H9 (cell line): Measurements from ENCODE around the gene ETV4. TPM values are rescaled to one million over a fixed set of nuclear protein-coding genes. Genes with fewer than 3 reads are reported as not detected.

Experiments
- DNase-seq: peaks from one replicate; pipeline ENCODE4 v3.0.0-alpha.2; 2017
- H2AFZ ChIP-seq: one replicate; pipeline ENCODE4 v1.6.1; 2013; ENCODE audit warnings: mild to moderate bottlenecking, low read length, control low read depth, moderate library complexity
- H2AK5ac ChIP-seq: 2 replicates; pipeline ENCODE4 v1.6.1; 2013; ENCODE audit warnings: low read length, control low read depth, mixed read lengths; ENCODE audit not compliant: insufficient read length
- H2BK120ac ChIP-seq: one replicate; pipeline ENCODE4 v1.6.1; 2013; ENCODE audit warnings: low read depth, mild to moderate bottlenecking, low read length, control low read depth, inconsistent platforms; ENCODE audit not compliant: poor library complexity, severe bottlenecking
- H2BK12ac ChIP-seq: 2 replicates; pipeline ENCODE4 v1.6.1; 2013; ENCODE audit warnings: low read length, control low read depth, mixed read lengths, low read depth; ENCODE audit not compliant: insufficient read length
- H2BK15ac ChIP-seq: 2 replicates; pipeline ENCODE4 v1.6.1; 2013; ENCODE audit warnings: low read depth, low read length, control low read depth
- H2BK20ac ChIP-seq: one replicate; pipeline ENCODE4 v1.6.1; 2013; ENCODE audit warnings: low read depth, mild to moderate bottlenecking, low read length, control low read depth, inconsistent platforms; ENCODE audit not compliant: poor library complexity, severe bottlenecking
- H2BK5ac ChIP-seq: 2 replicates; pipeline ENCODE4 v1.6.1; 2013; ENCODE audit warnings: low read length, control low read depth, mixed read lengths; ENCODE audit not compliant: insufficient read length
- H3K14ac ChIP-seq: 2 replicates; pipeline ENCODE4 v1.6.1; 2013; ENCODE audit warnings: low read length, control low read depth; ENCODE audit not compliant: insufficient read depth
- H3K18ac ChIP-seq: 2 replicates; pipeline ENCODE4 v1.6.1; 2013; ENCODE audit warnings: low read depth, mild to moderate bottlenecking, mixed read lengths, low read length, control low read depth; ENCODE audit not compliant: insufficient read length
- H3K23ac ChIP-seq: 2 replicates; pipeline ENCODE4 v1.6.1; 2013; ENCODE audit warnings: low read length, control low read depth, mixed read lengths, low read depth; ENCODE audit not compliant: insufficient read length
- H3K23me2 ChIP-seq: 2 replicates; pipeline ENCODE4 v1.6.1; 2013; ENCODE audit warnings: low read depth, mild to moderate bottlenecking, mixed read lengths, low read length, control low read depth; ENCODE audit not compliant: insufficient read length, poor library complexity, severe bottlenecking
- H3K27ac ChIP-seq: 2 replicates; pipeline ENCODE4 v1.5.1; 2013; ENCODE audit warnings: low read length, control low read depth, mixed read lengths, low read depth; ENCODE audit not compliant: insufficient read length
- H3K27me3 ChIP-seq: 2 replicates; pipeline ENCODE4 v1.6.1; 2013; ENCODE audit warnings: low read length, control low read depth, inconsistent platforms; ENCODE audit not compliant: insufficient read depth
- H3K4ac ChIP-seq: 2 replicates; pipeline ENCODE4 v1.6.1; 2013; ENCODE audit warnings: low read depth, mild to moderate bottlenecking, control low read depth, inconsistent platforms, low read length, moderate library complexity
- H3K4me1 ChIP-seq: 2 replicates; pipeline ENCODE4 v1.6.1; 2013; ENCODE audit warnings: low read length, control low read depth, inconsistent platforms; ENCODE audit not compliant: insufficient read depth
- H3K4me2 ChIP-seq: 2 replicates; pipeline ENCODE4 v1.6.1; 2013; ENCODE audit warnings: low read length, control low read depth, mixed read lengths; ENCODE audit not compliant: insufficient read length, insufficient read depth
- H3K56ac ChIP-seq: 2 replicates; pipeline ENCODE4 v1.6.1; 2013; ENCODE audit warnings: low read depth, mild to moderate bottlenecking, mixed read lengths, low read length, control low read depth; ENCODE audit not compliant: insufficient read length
- H3K79me1 ChIP-seq: 2 replicates; pipeline ENCODE4 v1.6.1; 2013; ENCODE audit warnings: low read depth, mild to moderate bottlenecking, moderate library complexity, low read length, control low read depth, inconsistent platforms; ENCODE audit not compliant: insufficient read depth, poor library complexity, severe bottlenecking
- H3K79me2 ChIP-seq: 2 replicates; pipeline ENCODE4 v1.6.1; 2013; ENCODE audit warnings: low read length, control low read depth, inconsistent platforms; ENCODE audit not compliant: insufficient read depth
- H3K9ac ChIP-seq: 2 replicates; pipeline ENCODE4 v1.6.1; 2013; ENCODE audit warnings: low read length, control low read depth, mixed read lengths; ENCODE audit not compliant: insufficient read length; ENCODE audit errors: extremely low read depth
- H3K9me3 ChIP-seq: one replicate; pipeline ENCODE4 v1.6.1; 2013; ENCODE audit warnings: low read depth, low read length, inconsistent platforms; ENCODE audit not compliant: control insufficient read depth
- H3T11ph ChIP-seq: one replicate; pipeline ENCODE4 v1.6.1; 2013; ENCODE audit warnings: mild to moderate bottlenecking, low read length, control low read depth, inconsistent platforms
- H4K20me1 ChIP-seq: one replicate; pipeline ENCODE4 v1.6.1; 2013; ENCODE audit not compliant: control insufficient read depth, insufficient read length, insufficient read depth
- H4K5ac ChIP-seq: 2 replicates; pipeline ENCODE4 v1.6.1; 2013; ENCODE audit warnings: low read depth, mild to moderate bottlenecking, mixed read lengths, low read length, control low read depth; ENCODE audit not compliant: insufficient read length
- H4K8ac ChIP-seq: replicated peaks from 2 replicates; pipeline ENCODE4 v1.6.1; 2013; ENCODE audit warnings: low read length, control low read depth, mixed read lengths, low read depth; ENCODE audit not compliant: insufficient read length
- H4K91ac ChIP-seq: 2 replicates; pipeline ENCODE4 v1.6.1; 2013; ENCODE audit warnings: low read depth, mild to moderate bottlenecking, moderate library complexity, mixed read lengths, low read length, control low read depth; ENCODE audit not compliant: insufficient read length
- H3K27ac Mint-ChIP-seq, 3 experiments: 2 replicates in 2 of 3; 3 replicates in 1 of 3; pipeline ENCODE4 v1.8.0; 2020 to 2021; ENCODE audit warnings: mixed read lengths in 3 of 3, mild to moderate bottlenecking in 1 of 3, moderate library complexity in 1 of 3
- H3K27me3 Mint-ChIP-seq: 2 replicates; pipeline ENCODE4 v1.8.0; 2021; ENCODE audit warnings: low read depth, mild to moderate bottlenecking, moderate library complexity, mixed read lengths
- H3K36me3 Mint-ChIP-seq, 3 experiments: 2 replicates in 2 of 3; 3 replicates in 1 of 3; pipeline ENCODE4 v1.8.0; 2020 to 2021; ENCODE audit warnings: low read depth in 3 of 3, mixed read lengths in 3 of 3; ENCODE audit not compliant: insufficient read depth in 1 of 3
- H3K4me1 Mint-ChIP-seq, 2 experiments: 2 replicates each; pipeline ENCODE4 v1.8.0; 2020; ENCODE audit warnings: mixed read lengths in 2 of 2
- H3K4me3 Mint-ChIP-seq, 2 experiments: 2 replicates in 1 of 2; 3 replicates in 1 of 2; pipeline ENCODE4 v1.8.0; 2020 to 2021; ENCODE audit warnings: mild to moderate bottlenecking in 2 of 2, mixed read lengths in 2 of 2, moderate library complexity in 1 of 2
- H3K9me3 Mint-ChIP-seq, 2 experiments: 2 replicates in 1 of 2; 3 replicates in 1 of 2; pipeline ENCODE4 v1.8.0; 2020; ENCODE audit warnings: mild to moderate bottlenecking in 2 of 2, mixed read lengths in 2 of 2, moderate library complexity in 1 of 2
- CTCF ChIP-seq: fragments of 200-600 bp; sonication (generic); conservative IDR thresholded peaks from 3 replicates; pipeline ENCODE4 v1.8.0; 2021; ENCODE audit warnings: antibody characterized with exemption, mild to moderate bottlenecking
- WGBS: extraction: QIAGEN DNeasy Blood & Tissue Kit; methylation state at CpG from one replicate; pipeline ENCODE4 v1.1.7; 2013; ENCODE audit warnings: missing lambda C conversion rate, low lambda C conversion rate, mixed read lengths; ENCODE audit not compliant: insufficient read length; ENCODE audit errors: extremely low coverage; 5-methylcytosine and 5-hydroxymethylcytosine counted together
- total RNA-seq: library from RNA; stranded (reverse); gene quantifications from 2 replicates; pipeline ENCODE4 v1.2.1, GENCODE V29; 2021

The ETV4 gene
- total RNA-seq, 1 experiment from 2014 or later, result 74.4 TPM

- no peaks in the 10 kb centered on the region for H3K79me2 ChIP-seq
- H3K4me2 ChIP-seq, result no peak overlapping the region
- H3K9ac ChIP-seq, result no peak overlapping the region
- no peak overlapping the region for H3K27ac Mint-ChIP-seq
- H3K18ac ChIP-seq, result no peak overlapping the region
- H2AK5ac ChIP-seq, result no peak overlapping the region
- no peak overlapping the region for H3K23ac ChIP-seq
- no peak overlapping the region for H4K8ac ChIP-seq
- H3K79me1 ChIP-seq, result no peaks in the 10 kb centered on the region
- H3K23me2 ChIP-seq, result no peaks in the 10 kb centered on the region
- no peak overlapping the region for H3K14ac ChIP-seq
- H2AFZ ChIP-seq, result no peak overlapping the region
- no peak overlapping the region for H3K27ac ChIP-seq
- no peak overlapping the region for H2BK15ac ChIP-seq
- no peak overlapping the region for H3K4ac ChIP-seq
- H2BK5ac ChIP-seq, result no peak overlapping the region
- no peaks in the 10 kb centered on the region for H3K9me3 ChIP-seq
- H4K91ac ChIP-seq, result no peak overlapping the region
- no peak for TF ChIP-seq CTCF
- no peak overlapping the region for H2BK12ac ChIP-seq
- H3K36me3 Mint-ChIP-seq, result peaks cover 0 to 2% (median 0%) of the 10 kb centered on the region in 3 experiments; a peak in 1 of 7 replicates
- peaks cover 0 to 6% of the 10 kb centered on the region in 2 experiments; a peak in 3 of 5 replicates for H3K9me3 Mint-ChIP-seq
- peaks cover 2% of the 10 kb centered on the region; the same call in 1 of the 2 replicates for H3K27me3 Mint-ChIP-seq
- no peak overlapping the region for H4K5ac ChIP-seq
- no peak overlapping the region for H2BK20ac ChIP-seq
- no peaks in the 10 kb centered on the region for H4K20me1 ChIP-seq
- no peak overlapping the region for H3K56ac ChIP-seq
- H3K27me3 ChIP-seq, result no peaks in the 10 kb centered on the region
- DNase-seq, result no peak
- H3T11ph ChIP-seq, result no peak overlapping the region
- peaks cover 15% of the 10 kb centered on the region in 2 experiments for H3K4me1 Mint-ChIP-seq
- no CpG with 5 or more reads among the region's 7 CpGs for WGBS
- H2BK120ac ChIP-seq, result no peak overlapping the region
- no peak overlapping the region for H3K4me3 Mint-ChIP-seq
- no peaks in the 10 kb centered on the region for H3K4me1 ChIP-seq
Observed at GRCh38 chr17:43583332-43583731, 37.2 kb upstream of the ETV4 start.
